Heart left ventricle (tissue), 16 donors: Measurements from ENCODE around the gene LMX1A. TPM values are rescaled to one million over a fixed set of nuclear protein-coding genes. Genes with fewer than 3 reads are reported as not detected.

Experiments used
- ATAC-seq, 4 donors: fragments of 200-7000 bp; cut with Tn5 transposase; one replicate each; pipeline ENCODE4 v1.9.1; 2020 to 2022; ENCODE audit warnings: moderate library complexity in 4 of 4, mild to moderate bottlenecking in 3 of 4, moderate number of reproducible peaks in 1 of 4
- DNase-seq, 5 donors: peaks; one replicate each; pipeline ENCODE4 v3.0.0-alpha.2; 2020
- H3K27ac ChIP-seq, 12 donors: fragments of 200-600 bp; sonication (generic) in 4 of 12; one replicate each; pipeline versions ENCODE4 v1.5.0 to v1.8.0; 2016 to 2022; ENCODE audit warnings: mild to moderate bottlenecking in 2 of 12
- H3K27me3 ChIP-seq, 9 donors: fragments of 200-600 bp; sonication (generic) in 2 of 9; one replicate each; pipeline versions ENCODE4 v1.5.1 to v1.8.0; 2016 to 2022; ENCODE audit warnings: mild to moderate bottlenecking in 3 of 9
- H3K36me3 ChIP-seq, 9 donors: fragments of 200-600 bp; sonication (generic) in 2 of 9; one replicate each; pipeline versions ENCODE4 v1.5.0 to v1.8.0; 2018 to 2022; ENCODE audit warnings: mild to moderate bottlenecking in 2 of 9
- H3K4me1 ChIP-seq, 12 donors: fragments of 200-600 bp; sonication (generic) in 4 of 12; one replicate each; pipeline versions ENCODE4 v1.5.0 to v1.8.0; 2016 to 2022; ENCODE audit warnings: mild to moderate bottlenecking in 3 of 12
- H3K4me3 ChIP-seq, 12 donors: fragments of 200-600 bp; sonication (generic) in 4 of 12; one replicate each; pipeline versions ENCODE4 v1.5.0 to v1.8.0; 2017 to 2022; ENCODE audit warnings: mild to moderate bottlenecking in 9 of 12, moderate library complexity in 4 of 12
- H3K9me3 ChIP-seq, 12 donors: fragments of 200-600 bp; sonication (generic) in 4 of 12; one replicate each; pipeline versions ENCODE4 v1.5.0 to v1.8.0; 2016 to 2022; ENCODE audit warnings: mild to moderate bottlenecking in 1 of 12
- CTCF ChIP-seq, 12 donors: fragments of 200-600 bp; sonication (generic) in 4 of 12; IDR thresholded peaks; one replicate each; pipeline versions ENCODE4 v1.5.0 to v1.8.0; 2018 to 2022; ENCODE audit warnings: antibody characterized with exemption in 12 of 12, mild to moderate bottlenecking in 5 of 12
- POLR2A ChIP-seq, 2 donors: fragments of 450-650 bp; IDR thresholded peaks; one replicate each; pipeline ENCODE4 v1.6.1; 2017; ENCODE audit warnings: antibody characterized with exemption in 2 of 2, mild to moderate bottlenecking in 2 of 2, moderate library complexity in 2 of 2
- WGBS, 4 donors: extraction: QIAGEN DNeasy Blood & Tissue Kit in 2 of 4; methylation state at CpG; one replicate each; pipeline versions ENCODE4 v1.1.5 to v1.1.7; 2013 to 2018; 5-methylcytosine and 5-hydroxymethylcytosine counted together
- intact Hi-C, 10 donors: fragments of 100-400 bp; cut with DNase I; formaldehyde crosslinking; loops; one replicate each; pipeline versions ENCODE4 v1.11.1 to v1.14.2; 2022
- polyA plus RNA-seq, 2 donors: library from polyadenylated mRNA; stranded (reverse); fragments of 200-250 nt; gene quantifications; one replicate each; pipeline ENCODE4 v1.2.3, GENCODE V29; 2013
- total RNA-seq, 9 donors: library from RNA; depleted of rRNA in 2 of 9; stranded (reverse); fragments of >200 nt in 2 of 9; fragmentation: NEBNext Ultra II Directional in 3 of 9; extraction: Animal tissue kit (Norgen Biotek cat#: 25700) in 3 of 9; gene quantifications; one replicate each; pipeline versions ENCODE4 v1.1.0 to v1.2.4, GENCODE V29; 2016 to 2023
- donor health status: ischemic (EF 13 %, LVEDD 7.1; RV severe dilation, severe dysfunction).
- donor health status: healthy with polysubstance abuse.
- donor health status: DM: no; HTN: yes; CAD: no.
- donor health status: DM: no; HTN: no; CAD: no.
- donor health status: ischemic (EF 25% LVEDD 6.9; RV normal size, moderate dysfunction).
- donor health status: ischemic (EF 25% LVEDD 5.7; RV mildly dilated, moderate dysfunction).
- donor health status: healthy.
- donor health status: DM: yes; HTN: yes; CAD: no.
- donor health status: ischemic (EF 35%, LVEDD 5.7; RV mildly dilated, moderate dysfunction).
- donor health status: nonischemic (EF 11% LVEDD 7.7; RV severe dilation, severe dysfunction).
- donor health status: DM: yes; HTN: yes; CAD: no.
- donor health status: PGD.
- donor health status: ischemic (EF 29% LVEDD 5.4; RV normal size, mild dysfunction).
- donor health status: nonischemic (EF 23%, LVEDD 6.1; RV moderate dilation, normal function).

Gene LMX1A
- total and polyA plus RNA-seq, 11 donors = 0.03 to 0.37 (median 0.14) TPM; not detected in 5

GRCh38 chr1:165316153-165316772 is 40.3 kb downstream of the LMX1A start:
- Histone ChIP-seq H3K9me3 (peaks cover 0 to 14% (median 0%) of the 10 kb centered on the region in 12 donors), H3K27me3 (peaks cover 0 to 40% (median 11%) of the 10 kb centered on the region in 9 donors), H3K27ac (no peak overlapping the region), H3K36me3 (no peaks in the 10 kb centered on the region), H3K4me3 (no peak overlapping the region), H3K4me1 (no peaks in the 10 kb centered on the region)
- 65 to 82% (median 73%) methylated on average over 5 to 10 of the region's 10 CpGs for WGBS, 4 donors
- DNase-seq = no peak
- intact Hi-C loops = no loop called here
- TF ChIP-seq CTCF (IDR thresholded peaks at IDR 0.05) = no peak
- TF ChIP-seq POLR2A (IDR thresholded peaks at IDR 0.05) = no peak
- ATAC-seq = no peak

- Histone ChIP-seq H3K9me3 (peaks cover 0 to 13% (median 0%) of the 10 kb centered on the region in 12 donors), H3K36me3 (no peaks in the 10 kb centered on the region), H3K27ac (no peak overlapping the region), H3K4me1 (no peaks in the 10 kb centered on the region), H3K27me3 (peaks cover 0 to 37% (median 11%) of the 10 kb centered on the region in 9 donors), H3K4me3 (no peak overlapping the region)
- TF ChIP-seq CTCF (IDR thresholded peaks at IDR 0.05) (no peak), POLR2A (IDR thresholded peaks at IDR 0.05) (no peak)
- no peak for DNase-seq
- ATAC-seq = no peak
- intact Hi-C loops = no loop called here
- WGBS, 4 donors = 64 to 76% (median 70%) methylated on average over 3 of the region's 3 CpGs
Observed at GRCh38 chr1:165315481-165315880, 41.0 kb downstream of the LMX1A start.

GRCh38 chr1:165313903-165314302 is 42.6 kb downstream of the LMX1A start:
- ATAC-seq (no peak), DNase-seq (no peak)
- intact Hi-C loops = no loop called here
- no peaks in the 10 kb centered on the region for H3K4me1 ChIP-seq
- no peak for TF ChIP-seq CTCF (IDR thresholded peaks at IDR 0.05)
- no peak for TF ChIP-seq POLR2A (IDR thresholded peaks at IDR 0.05)
- no peaks in the 10 kb centered on the region for H3K36me3 ChIP-seq
- H3K27me3 ChIP-seq = peaks cover 0 to 43% (median 11%) of the 10 kb centered on the region in 9 donors
- H3K4me3 ChIP-seq = no peak overlapping the region
- peaks cover 0 to 13% (median 0%) of the 10 kb centered on the region in 12 donors for H3K9me3 ChIP-seq
- no peak overlapping the region for H3K27ac ChIP-seq
- 20 to 31% (median 23%) methylated on average over 4 of the region's 4 CpGs for WGBS, 4 donors

- Histone ChIP-seq H3K4me1 (no peaks in the 10 kb centered on the region), H3K36me3 (no peaks in the 10 kb centered on the region), H3K4me3 (no peak overlapping the region), H3K9me3 (peaks cover 0 to 13% (median 0%) of the 10 kb centered on the region in 12 donors), H3K27ac (no peak overlapping the region), H3K27me3 (peaks cover 0 to 43% (median 5%) of the 10 kb centered on the region in 9 donors)
- no peak for DNase-seq
- TF ChIP-seq CTCF (IDR thresholded peaks at IDR 0.05) (no peak), POLR2A (IDR thresholded peaks at IDR 0.05) (no peak)
- intact Hi-C loops = no loop called here
- WGBS, 4 donors = 76 to 82% (median 77%) methylated on average over 2 of the region's 2 CpGs
- ATAC-seq = no peak
Observed at GRCh38 chr1:165312591-165312990, 43.9 kb downstream of the LMX1A start.
